Suprapubic skin (tissue), 4 donors: ENCODE results near the gene MUC20. TPM values are rescaled to one million over a fixed set of nuclear protein-coding genes. Genes with fewer than 3 reads are reported as not detected.
"Not testable (repeated sequence)": the region's sequence is repeated elsewhere in the genome, so short reads cannot be mapped to it uniquely, and the experiment has no call there.

Source experiments
- DNase-seq, 2 donors: peaks; one replicate each; pipeline ENCODE4 v3.0.0-alpha.2; 2019; ENCODE audit warnings: low spot score in 2 of 2
- H3K27ac ChIP-seq: fragments of 200-600 bp; sonication (generic); one replicate; pipeline ENCODE4 v1.5.1; 2019
- H3K27me3 ChIP-seq: fragments of 200-600 bp; sonication (generic); one replicate; pipeline ENCODE4 v1.5.1; 2019
- H3K36me3 ChIP-seq: fragments of 200-600 bp; sonication (generic); one replicate; pipeline ENCODE4 v1.5.1; 2019
- H3K4me1 ChIP-seq: fragments of 200-600 bp; sonication (generic); one replicate; pipeline ENCODE4 v1.5.1; 2019
- H3K4me3 ChIP-seq: fragments of 200-600 bp; sonication (generic); one replicate; pipeline ENCODE4 v1.5.1; 2019; ENCODE audit warnings: mild to moderate bottlenecking
- H3K9me3 ChIP-seq: fragments of 200-600 bp; sonication (generic); one replicate; pipeline ENCODE4 v1.5.1; 2019
- EP300 ChIP-seq: sonication (generic); formaldehyde crosslinking; IDR thresholded peaks from one replicate; pipeline ENCODE4 v1.6.1; 2017; ENCODE audit warnings: antibody characterized with exemption
- POLR2A ChIP-seq, 2 donors: fragments of 450-650 bp; IDR thresholded peaks; one replicate each; pipeline ENCODE4 v1.6.1; 2017; ENCODE audit warnings: antibody characterized with exemption in 2 of 2, mild to moderate bottlenecking in 2 of 2, moderate library complexity in 2 of 2
- POLR2AphosphoS5 ChIP-seq, 3 donors: sonication (generic); formaldehyde crosslinking; IDR thresholded peaks; one replicate each; pipeline ENCODE4 v1.6.1; 2017; ENCODE audit warnings: antibody characterized with exemption in 3 of 3
- WGBS: methylation state at CpG from one replicate; pipeline ENCODE4 v1.1.5; 2018; 5-methylcytosine and 5-hydroxymethylcytosine counted together
- total RNA-seq, 4 donors: library from RNA; depleted of rRNA; stranded (reverse); fragments of >200 nt; gene quantifications; one replicate each; pipeline ENCODE4 v1.1.0, GENCODE V29; 2016
- TF ChIP-seq, protein P1 (sequence below), 2 donors: fragments of 200-600 bp in 1 of 2; fragments of 450-650 bp in 1 of 2; sonication (generic) in 1 of 2; IDR thresholded peaks; one replicate each; pipeline ENCODE4 v1.5.1; 2016 to 2019; ENCODE audit warnings: antibody characterized with exemption in 2 of 2, mild to moderate bottlenecking in 1 of 2, moderate library complexity in 1 of 2

Gene MUC20
- total RNA-seq, 4 donors from 2014 or later = 0.26 to 53.4 (median 2.8) TPM

DNA sequence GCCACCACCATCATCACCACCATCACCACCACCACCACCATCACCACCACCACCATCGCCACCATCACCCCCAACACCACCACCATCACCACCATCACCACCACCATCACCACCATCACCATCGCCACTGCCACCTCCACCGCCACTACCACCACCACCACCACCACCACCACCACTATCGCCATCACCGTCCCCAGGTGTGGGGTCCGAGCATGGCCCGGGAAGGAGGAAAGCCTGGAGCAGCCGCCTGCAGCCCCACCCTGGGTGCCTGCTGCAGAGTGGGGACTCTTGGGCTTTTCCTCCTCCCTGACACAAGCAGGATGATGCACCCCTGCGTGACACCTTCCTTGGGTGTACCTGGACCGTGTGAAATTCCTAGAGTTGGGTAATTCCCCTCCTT lies 47.0 kb downstream of the MUC20 start:
- no peak for TF ChIP-seq EP300
- no peaks in the 10 kb centered on the region for H3K36me3 ChIP-seq
- peaks cover 20% of the 10 kb centered on the region for H3K27me3 ChIP-seq
- H3K27ac ChIP-seq = no peak overlapping the region
- DNase-seq = no peak
- H3K4me1 ChIP-seq = no peaks in the 10 kb centered on the region
- WGBS = 73% methylated on average over 10 of the region's 10 CpGs
- no peaks in the 10 kb centered on the region for H3K9me3 ChIP-seq
- no peak overlapping the region for H3K4me3 ChIP-seq

DNA sequence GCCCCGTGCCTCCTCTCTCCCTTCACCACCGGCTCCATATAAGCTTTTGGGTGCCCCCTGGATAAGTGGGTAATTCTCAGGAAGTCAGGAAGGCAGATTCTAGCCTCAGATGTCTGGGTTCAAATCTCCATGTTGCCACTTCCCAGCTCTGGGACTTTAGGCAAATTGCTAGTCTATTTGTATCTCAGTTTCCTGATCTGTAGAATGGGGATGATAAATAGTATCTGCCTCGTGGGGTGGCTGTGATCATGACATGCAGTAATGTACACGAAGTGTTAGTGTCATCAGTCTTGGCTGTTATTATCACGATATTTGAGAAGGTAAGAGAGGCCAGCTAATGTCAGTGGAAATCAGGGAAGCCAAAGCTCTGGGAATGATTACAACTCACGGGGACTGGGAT lies 47.6 kb downstream of the MUC20 start:
- H3K4me1 ChIP-seq = no peaks in the 10 kb centered on the region
- 79% methylated on average over 6 of the region's 6 CpGs for WGBS
- no peak overlapping the region for H3K4me3 ChIP-seq
- H3K36me3 ChIP-seq = no peaks in the 10 kb centered on the region
- no peak overlapping the region for H3K27ac ChIP-seq
- TF ChIP-seq POLR2AphosphoS5 (IDR thresholded peaks at IDR 0.05) = no peak
- TF ChIP-seq, protein P1, sequence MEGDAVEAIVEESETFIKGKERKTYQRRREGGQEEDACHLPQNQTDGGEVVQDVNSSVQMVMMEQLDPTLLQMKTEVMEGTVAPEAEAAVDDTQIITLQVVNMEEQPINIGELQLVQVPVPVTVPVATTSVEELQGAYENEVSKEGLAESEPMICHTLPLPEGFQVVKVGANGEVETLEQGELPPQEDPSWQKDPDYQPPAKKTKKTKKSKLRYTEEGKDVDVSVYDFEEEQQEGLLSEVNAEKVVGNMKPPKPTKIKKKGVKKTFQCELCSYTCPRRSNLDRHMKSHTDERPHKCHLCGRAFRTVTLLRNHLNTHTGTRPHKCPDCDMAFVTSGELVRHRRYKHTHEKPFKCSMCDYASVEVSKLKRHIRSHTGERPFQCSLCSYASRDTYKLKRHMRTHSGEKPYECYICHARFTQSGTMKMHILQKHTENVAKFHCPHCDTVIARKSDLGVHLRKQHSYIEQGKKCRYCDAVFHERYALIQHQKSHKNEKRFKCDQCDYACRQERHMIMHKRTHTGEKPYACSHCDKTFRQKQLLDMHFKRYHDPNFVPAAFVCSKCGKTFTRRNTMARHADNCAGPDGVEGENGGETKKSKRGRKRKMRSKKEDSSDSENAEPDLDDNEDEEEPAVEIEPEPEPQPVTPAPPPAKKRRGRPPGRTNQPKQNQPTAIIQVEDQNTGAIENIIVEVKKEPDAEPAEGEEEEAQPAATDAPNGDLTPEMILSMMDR (IDR thresholded peaks at IDR 0.05) = no peak
- TF ChIP-seq POLR2A (IDR thresholded peaks at IDR 0.05) = no peak
- TF ChIP-seq EP300 = no peak
- no peak for DNase-seq
- H3K9me3 ChIP-seq = no peaks in the 10 kb centered on the region
- peaks cover 17% of the 10 kb centered on the region for H3K27me3 ChIP-seq

DNA sequence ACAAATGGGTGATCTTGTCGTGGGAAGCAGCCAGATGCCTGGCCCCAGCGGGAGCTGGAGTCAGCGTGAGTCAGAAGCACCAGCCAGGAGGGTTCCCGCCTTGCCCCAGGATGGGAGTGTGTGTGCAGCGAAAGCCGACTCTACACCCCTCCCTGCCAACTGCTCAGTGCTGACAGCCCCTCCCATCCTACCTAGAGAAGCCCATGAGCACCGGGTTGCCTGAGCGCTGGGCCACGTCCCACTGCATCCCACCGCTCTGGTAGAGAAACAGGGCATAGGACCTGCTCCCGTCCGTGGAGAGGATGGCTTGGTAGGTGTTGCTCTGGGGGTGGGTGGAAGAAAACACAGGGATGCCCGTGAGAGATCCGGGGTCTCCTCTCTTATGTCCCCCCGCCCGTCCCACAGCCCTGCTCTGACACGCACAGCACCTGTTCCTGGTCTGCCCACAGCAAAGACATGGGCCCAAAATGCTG lies 48.1 kb downstream of the MUC20 start:
- no peak overlapping the region for H3K4me3 ChIP-seq
- WGBS = 62% methylated on average over 12 of the region's 17 CpGs
- TF ChIP-seq, protein P1 (IDR thresholded peaks at IDR 0.05) = no peak
- TF ChIP-seq POLR2AphosphoS5 (IDR thresholded peaks at IDR 0.05) = no peak
- no peak for TF ChIP-seq POLR2A (IDR thresholded peaks at IDR 0.05)
- TF ChIP-seq EP300 = no peak
- no peaks in the 10 kb centered on the region for H3K36me3 ChIP-seq
- DNase-seq = peak in 1 of 2 donors; percentile 74
- no peaks in the 10 kb centered on the region for H3K4me1 ChIP-seq
- no peak overlapping the region for H3K27ac ChIP-seq
- H3K27me3 ChIP-seq = peaks cover 16% of the 10 kb centered on the region
- H3K9me3 ChIP-seq = no peaks in the 10 kb centered on the region

DNA sequence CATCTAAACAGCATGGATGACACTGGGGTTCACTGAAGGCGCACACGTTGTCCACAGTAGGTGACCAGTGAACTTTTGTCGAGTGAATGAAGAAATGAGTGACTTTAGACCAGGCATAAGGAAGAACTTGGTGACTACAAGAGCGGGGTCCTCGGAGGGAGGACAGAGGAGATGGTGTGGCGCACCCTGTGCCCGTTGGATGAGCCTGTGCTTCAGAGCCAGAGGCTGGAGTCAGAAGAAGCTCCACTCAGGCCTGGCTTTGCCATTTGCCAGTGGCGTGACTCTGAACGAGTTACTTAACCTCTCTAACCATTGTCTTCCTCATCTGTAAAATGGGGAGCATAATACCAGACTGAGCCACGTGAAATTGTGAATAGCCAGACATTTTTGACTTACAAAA lies 48.8 kb downstream of the MUC20 start:
- DNase-seq = no peak
- Histone ChIP-seq H3K9me3 (no peaks in the 10 kb centered on the region), H3K4me3 (no peak overlapping the region), H3K4me1 (no peaks in the 10 kb centered on the region), H3K27ac (no peak overlapping the region), H3K27me3 (peaks cover 15% of the 10 kb centered on the region), H3K36me3 (no peaks in the 10 kb centered on the region)
- TF ChIP-seq, protein P1 (IDR thresholded peaks at IDR 0.05) = no peak
- TF ChIP-seq EP300 (no peak), POLR2AphosphoS5 (IDR thresholded peaks at IDR 0.05) (no peak), POLR2A (IDR thresholded peaks at IDR 0.05) (no peak)
- WGBS = 85% methylated on average over 10 of the region's 10 CpGs

DNA sequence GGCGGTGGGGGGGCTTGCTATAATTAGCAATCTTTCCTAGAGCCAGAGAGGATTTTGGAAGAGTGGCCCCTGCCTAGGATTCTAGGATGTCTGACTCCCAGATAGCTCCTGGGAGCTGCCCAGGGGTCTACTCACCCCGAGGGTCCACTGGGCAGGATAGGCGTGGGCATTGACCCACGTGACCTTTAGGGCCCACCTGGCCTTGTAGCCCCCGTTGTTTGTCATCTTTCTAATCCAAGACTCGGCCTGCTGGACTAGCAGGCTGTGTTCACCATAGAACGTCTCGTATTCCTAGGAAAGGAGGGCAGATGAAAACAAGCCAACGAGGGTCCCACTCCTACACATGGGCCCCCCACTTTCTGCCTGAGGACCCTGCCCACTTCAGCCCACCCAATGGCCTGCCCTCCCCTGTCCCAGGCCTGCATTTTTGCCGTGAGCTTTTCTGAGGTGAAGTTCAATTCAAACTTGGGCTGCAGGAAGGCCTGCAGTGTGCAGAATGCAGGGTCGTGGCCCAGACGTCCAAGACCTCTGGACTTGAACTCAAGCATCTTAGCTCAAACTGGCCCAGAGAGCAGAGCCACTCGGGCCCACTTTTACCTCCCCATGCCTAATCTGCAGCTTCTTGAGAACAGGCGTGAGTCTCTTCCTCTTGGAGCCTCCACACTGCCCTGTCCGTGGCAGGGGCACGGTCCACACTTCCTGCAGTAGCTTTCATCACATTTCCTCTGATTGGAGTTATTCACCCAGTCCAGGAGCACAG lies 49.5 kb downstream of the MUC20 start:
- WGBS = 70% methylated on average over 12 of the region's 16 CpGs

DNA sequence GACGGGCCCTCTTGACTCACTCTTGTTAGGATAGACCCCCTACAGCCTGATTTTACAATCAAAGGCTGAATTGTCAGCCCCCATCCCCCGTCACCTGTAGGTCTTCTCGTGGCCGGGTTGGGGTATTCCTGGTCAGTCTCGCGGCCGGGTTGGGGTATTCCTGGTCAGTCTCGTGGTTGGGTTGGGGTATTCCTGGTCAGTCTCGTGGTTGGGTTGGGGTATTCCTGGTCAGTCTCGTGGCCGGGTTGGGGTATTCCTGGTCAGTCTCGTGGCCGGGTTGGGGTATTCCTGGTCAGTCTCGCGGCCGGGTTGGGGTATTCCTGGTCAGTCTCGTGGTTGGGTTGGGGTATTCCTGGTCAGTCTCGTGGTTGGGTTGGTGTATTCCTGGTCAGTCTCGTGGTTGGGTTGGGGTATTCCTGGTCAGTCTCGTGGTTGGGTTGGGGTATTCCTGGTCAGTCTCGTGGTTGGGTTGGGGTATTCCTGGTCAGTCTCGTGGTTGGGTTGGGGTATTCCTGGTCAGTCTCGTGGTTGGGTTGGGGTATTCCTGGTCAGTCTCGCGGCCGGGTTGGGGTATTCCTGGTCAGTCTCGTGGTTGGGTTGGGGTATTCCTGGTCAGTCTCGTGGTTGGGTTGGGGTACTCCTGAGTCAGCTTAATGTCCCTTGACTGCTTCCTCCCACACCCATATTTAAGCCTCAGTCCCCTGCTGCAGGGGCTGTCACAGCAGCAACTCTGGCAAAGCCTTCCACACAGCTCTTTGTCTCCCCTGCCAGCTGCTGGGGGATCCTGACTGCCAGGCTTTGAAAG lies 50.3 kb downstream of the MUC20 start:
- peak in 1 of 2 donors; percentile 9 for DNase-seq
- not testable (repeated sequence) for H3K27me3 ChIP-seq, H3K4me3 ChIP-seq, H3K36me3 ChIP-seq, H3K4me1 ChIP-seq, H3K27ac ChIP-seq, H3K9me3 ChIP-seq
- 92% methylated on average over 9 of the region's 28 CpGs for WGBS

More for the DNA sequence above, 49.5 kb downstream of the MUC20 start:
- Histone ChIP-seq H3K27ac (no peak overlapping the region), H3K36me3 (no peaks in the 10 kb centered on the region), H3K9me3 (no peaks in the 10 kb centered on the region), H3K27me3 (peaks cover 8% of the 10 kb centered on the region), H3K4me1 (no peaks in the 10 kb centered on the region), H3K4me3 (no peak overlapping the region)
- DNase-seq = peak in 1 of 2 donors; percentile 65
- TF ChIP-seq POLR2AphosphoS5 (IDR thresholded peaks at IDR 0.05) = no peak
- TF ChIP-seq POLR2A (IDR thresholded peaks at IDR 0.05) = no peak
- TF ChIP-seq, protein P1 (IDR thresholded peaks at IDR 0.05) = no peak
- TF ChIP-seq EP300 = no peak
